MM.1S (cell line): ENCODE measurements around the gene SLC39A2.

ENCODE experiments used
- DNase-seq: peaks from one replicate; pipeline ENCODE4 v3.0.0-alpha.2; 2015
- H2AFZ ChIP-seq: fragments of 300-600 bp; sonication (generic); 2 replicates; pipeline ENCODE4 v1.6.0; 2016; ENCODE audit warnings: antibody characterized with exemption, low read length
- H3F3A ChIP-seq: fragments of 300-600 bp; sonication (generic); 2 replicates; pipeline ENCODE4 v1.6.1; 2016; ENCODE audit warnings: mild to moderate bottlenecking, antibody characterized with exemption, low read length, moderate library complexity, mixed read lengths; ENCODE audit not compliant: insufficient read depth
- H3K27ac ChIP-seq: fragments of 300-600 bp; sonication (generic); 2 replicates; pipeline ENCODE4 v1.5.1; 2016; ENCODE audit warnings: mild to moderate bottlenecking, low read length
- H3K27me3 ChIP-seq: fragments of 300-600 bp; sonication (generic); replicated peaks from 2 replicates; pipeline ENCODE4 v1.6.0; 2016; ENCODE audit warnings: low read length; ENCODE audit not compliant: insufficient read depth
- H3K36me3 ChIP-seq: fragments of 300-600 bp; sonication (generic); replicated peaks from 2 replicates; pipeline ENCODE4 v1.6.1; 2016; ENCODE audit warnings: mild to moderate bottlenecking, low read length, mixed read lengths; ENCODE audit not compliant: insufficient read depth
- H3K4me1 ChIP-seq: fragments of 300-600 bp; sonication (generic); 2 replicates; pipeline ENCODE4 v1.6.1; 2016; ENCODE audit warnings: low read length, mixed read lengths
- H3K4me2 ChIP-seq: fragments of 300-600 bp; sonication (generic); 2 replicates; pipeline ENCODE4 v1.6.0; 2016; ENCODE audit warnings: low read depth, low read length
- H3K4me3 ChIP-seq: fragments of 300-600 bp; sonication (generic); 2 replicates; pipeline ENCODE4 v1.5.1; 2016; ENCODE audit warnings: low read length, mixed read lengths
- H3K79me2 ChIP-seq: fragments of 300-600 bp; sonication (generic); 2 replicates; pipeline ENCODE4 v1.6.1; 2016; ENCODE audit warnings: mixed run types, low read length, mixed read lengths
- H3K9ac ChIP-seq: fragments of 300-600 bp; sonication (generic); 2 replicates; pipeline ENCODE4 v1.6.1; 2016; ENCODE audit warnings: low read length, mixed read lengths
- H3K9me2 ChIP-seq: fragments of 300-600 bp; sonication (generic); replicated peaks from 2 replicates; pipeline ENCODE4 v1.6.1; 2016; ENCODE audit warnings: mild to moderate bottlenecking, low read length, mixed read lengths; ENCODE audit not compliant: insufficient read depth
- H3K9me3 ChIP-seq: fragments of 300-600 bp; sonication (generic); replicated peaks from 2 replicates; pipeline ENCODE4 v1.6.1; 2016; ENCODE audit warnings: mild to moderate bottlenecking, low read length, mixed read lengths; ENCODE audit not compliant: insufficient read depth
- H4K20me1 ChIP-seq: fragments of 300-600 bp; sonication (generic); 2 replicates; pipeline ENCODE4 v1.6.1; 2016; ENCODE audit warnings: mild to moderate bottlenecking, low read length, moderate library complexity, mixed read lengths; ENCODE audit not compliant: insufficient read depth
- CTCF ChIP-seq: fragments of 300-600 bp; sonication (generic); IDR thresholded peaks from 2 replicates; pipeline ENCODE4 v1.5.1; 2016; ENCODE audit warnings: antibody characterized with exemption, low read length, mixed read lengths
- EZH2 ChIP-seq: fragments of 300-600 bp; sonication (generic); optimal IDR thresholded peaks from 2 replicates; pipeline ENCODE3; 2017; ENCODE audit warnings: low read depth, mild to moderate bottlenecking, antibody characterized with exemption, low read length, mixed read lengths
- EZH2phosphoT487 ChIP-seq: fragments of 300-600 bp; sonication (generic); IDR thresholded peaks from 2 replicates; pipeline ENCODE4 v1.6.1; 2018; ENCODE audit warnings: antibody characterized with exemption, low read length

Gene SLC39A2

DNA sequence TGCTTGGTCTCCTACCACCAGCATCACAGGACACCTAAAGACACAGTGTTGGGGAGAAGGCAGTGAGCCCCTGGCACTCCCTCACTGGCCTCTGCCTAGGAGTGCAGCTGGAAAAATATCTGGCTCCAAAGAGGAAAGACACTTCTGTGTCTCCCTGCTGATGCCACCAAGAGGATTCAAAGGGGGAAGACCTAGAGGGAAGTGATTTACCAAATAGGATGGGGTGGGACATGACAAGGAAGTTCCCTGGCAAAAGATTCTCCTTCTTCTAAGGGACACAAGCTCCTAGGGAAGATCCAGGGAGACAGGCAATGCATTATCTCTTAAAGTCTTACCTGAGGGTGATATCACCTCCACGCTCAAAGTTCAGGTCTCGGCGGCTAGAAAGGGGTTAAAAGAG, 19.7 kb downstream of the SLC39A2 start:
- no peaks in the 10 kb centered on the region for H3K4me1 ChIP-seq
- H3K9me2 ChIP-seq, result no peaks in the 10 kb centered on the region
- no peaks in the 10 kb centered on the region for H4K20me1 ChIP-seq
- H3K36me3 ChIP-seq, result no peaks in the 10 kb centered on the region
- no peak overlapping the region for H3K27ac ChIP-seq
- H3F3A ChIP-seq, result no peaks in the 10 kb centered on the region
- H3K79me2 ChIP-seq, result no peaks in the 10 kb centered on the region
- no peaks in the 10 kb centered on the region for H3K27me3 ChIP-seq
- H3K4me2 ChIP-seq, result no peak overlapping the region
- H3K9ac ChIP-seq, result no peak overlapping the region
- no peaks in the 10 kb centered on the region for H3K9me3 ChIP-seq
- TF ChIP-seq EZH2phosphoT487 (no peak), CTCF (no peak), EZH2 (no peak)
- no peak overlapping the region for H2AFZ ChIP-seq
- no peak for DNase-seq
- no peak overlapping the region for H3K4me3 ChIP-seq

- Histone ChIP-seq H4K20me1 (no peaks in the 10 kb centered on the region), H3K9me3 (no peaks in the 10 kb centered on the region), H3F3A (no peaks in the 10 kb centered on the region), H3K9me2 (no peaks in the 10 kb centered on the region), H3K36me3 (no peaks in the 10 kb centered on the region), H3K9ac (no peak overlapping the region), H3K4me2 (no peak overlapping the region), H3K27me3 (no peaks in the 10 kb centered on the region), H3K79me2 (no peaks in the 10 kb centered on the region), H2AFZ (no peak overlapping the region), H3K4me3 (no peak overlapping the region), H3K27ac (no peak overlapping the region), H3K4me1 (no peaks in the 10 kb centered on the region)
- no peak for TF ChIP-seq EZH2
- DNase-seq, result no peak
Observed at GRCh38 chr14:21019366-21019765, 20.3 kb downstream of the SLC39A2 start.

- Histone ChIP-seq H4K20me1 (no peaks in the 10 kb centered on the region), H3K9ac (no peak overlapping the region), H3K36me3 (no peaks in the 10 kb centered on the region), H3K9me2 (no peaks in the 10 kb centered on the region), H3K27ac (no peak overlapping the region), H3K27me3 (no peaks in the 10 kb centered on the region), H3K4me2 (no peak overlapping the region), H2AFZ (no peak overlapping the region), H3K9me3 (no peaks in the 10 kb centered on the region), H3K4me3 (no peak overlapping the region), H3F3A (no peaks in the 10 kb centered on the region), H3K4me1 (no peaks in the 10 kb centered on the region), H3K79me2 (no peaks in the 10 kb centered on the region)
- no peak for DNase-seq
- no peak for TF ChIP-seq CTCF
- TF ChIP-seq EZH2, result no peak
- no peak for TF ChIP-seq EZH2phosphoT487
Observed at GRCh38 chr14:21020977-21021545, 22.0 kb downstream of the SLC39A2 start.

- DNase-seq, result no peak
- H3K9ac ChIP-seq, result no peak overlapping the region
- no peaks in the 10 kb centered on the region for H3K27me3 ChIP-seq
- H2AFZ ChIP-seq, result no peak overlapping the region
- no peaks in the 10 kb centered on the region for H3K36me3 ChIP-seq
- H3K9me2 ChIP-seq, result no peaks in the 10 kb centered on the region
- H3K9me3 ChIP-seq, result no peaks in the 10 kb centered on the region
- no peaks in the 10 kb centered on the region for H3K79me2 ChIP-seq
- H3F3A ChIP-seq, result no peaks in the 10 kb centered on the region
- no peak overlapping the region for H3K4me3 ChIP-seq
- no peaks in the 10 kb centered on the region for H4K20me1 ChIP-seq
- H3K27ac ChIP-seq, result no peak overlapping the region
- H3K4me1 ChIP-seq, result no peaks in the 10 kb centered on the region
- no peak overlapping the region for H3K4me2 ChIP-seq
- no peak for TF ChIP-seq CTCF
- no peak for TF ChIP-seq EZH2
- no peak for TF ChIP-seq EZH2phosphoT487
Observed at GRCh38 chr14:21022686-21023085, 23.6 kb downstream of the SLC39A2 start.
